Stimulated activated CD4-positive, alpha-beta T cell treated with anti-CD3 and anti-CD28 coated beads, Interleukin-1b, Interleukin-23, amount 100 ng/mL, for 24 hours (primary cell): ENCODE measurements around the gene NAA10.

ENCODE experiments used
- DNase-seq, 4 experiments: peaks; one replicate each; pipeline ENCODE4 v3.0.0-alpha.2; 2020; ENCODE audit warnings: low read depth in 4 of 4, low spot score in 1 of 4

Gene NAA10

GRCh38 chrX:153909980-153910360 lies 24.9 kb downstream of the NAA10 start:
- DNase-seq, result no peak

DNA sequence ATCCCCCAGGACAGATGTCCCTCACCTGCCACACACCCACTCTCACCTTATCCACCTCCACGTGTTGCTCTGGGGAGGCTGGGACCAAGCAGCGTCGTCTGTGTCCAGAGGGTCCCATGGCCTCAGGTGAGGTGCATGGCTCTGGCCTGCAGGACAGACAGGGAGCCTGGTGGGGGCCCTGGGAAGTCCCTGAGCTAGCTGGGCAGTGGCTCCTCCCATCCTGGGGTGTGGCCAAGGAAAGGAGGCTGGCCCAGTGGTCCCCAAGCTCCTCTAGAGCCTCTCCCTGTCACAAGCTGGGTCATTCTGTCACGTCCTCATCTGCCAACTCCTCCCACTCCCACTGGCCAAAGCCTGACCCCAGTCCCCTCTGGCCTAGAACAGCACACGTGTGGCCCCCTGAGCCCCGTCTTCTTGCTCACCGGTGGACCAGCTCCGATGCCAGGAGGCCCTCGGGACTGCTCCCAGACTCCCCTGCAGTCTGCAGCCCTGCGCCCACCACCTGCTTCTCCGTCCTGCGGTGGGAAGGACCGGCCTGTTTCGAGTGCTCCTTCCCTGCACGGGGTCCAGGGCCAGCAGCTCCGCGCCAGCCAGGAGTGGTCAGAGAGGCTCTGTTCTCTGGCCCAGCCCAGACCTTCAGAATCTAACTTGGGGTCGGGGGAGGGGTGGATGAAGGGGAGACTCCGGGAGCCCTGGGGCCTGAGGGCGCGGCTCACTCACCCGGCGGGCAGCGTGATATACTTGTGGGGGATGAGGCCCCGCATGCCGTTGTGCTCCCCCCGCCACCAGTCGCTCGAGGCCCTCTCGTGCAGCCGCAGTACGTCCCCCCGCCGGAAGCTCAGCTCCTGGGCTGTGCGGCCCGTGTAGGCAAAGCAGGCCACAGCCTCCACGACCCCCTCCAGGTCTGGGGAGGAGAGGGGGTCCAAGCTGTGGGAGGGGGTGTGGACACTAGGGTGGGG lies 25.5 kb downstream of the NAA10 start:
- no peak for DNase-seq

DNA sequence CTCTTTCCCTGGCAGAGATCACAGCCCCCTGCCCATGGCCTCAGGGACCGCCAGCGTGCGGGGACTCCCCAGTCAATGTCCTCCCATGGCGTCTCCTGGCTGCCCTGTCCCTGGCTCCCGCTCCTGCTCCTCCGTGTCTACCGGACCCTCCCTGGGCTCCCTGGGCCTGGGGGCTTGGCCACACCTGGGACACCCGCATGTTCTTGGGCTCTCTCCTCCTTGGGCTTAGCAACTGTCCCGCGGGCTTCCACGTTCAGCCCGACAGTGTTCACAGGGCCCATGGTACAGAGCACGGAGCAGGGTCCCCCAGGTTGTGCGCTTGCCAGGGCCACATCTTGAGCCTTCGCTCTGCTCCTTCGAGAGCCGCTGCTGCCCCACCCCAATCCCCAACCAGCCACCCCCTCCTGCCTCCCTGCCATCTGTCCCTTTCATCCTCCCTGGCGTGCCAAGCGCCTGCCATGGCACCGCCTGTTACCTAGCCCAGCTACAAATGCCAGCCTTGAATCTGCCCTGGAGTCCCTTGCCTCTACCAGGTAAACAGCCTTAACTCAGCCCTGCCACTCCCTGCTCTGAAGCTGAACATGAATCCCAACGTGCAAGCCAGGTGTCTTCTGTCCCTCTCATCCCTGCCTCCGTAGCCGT lies 26.5 kb downstream of the NAA10 start:
- DNase-seq, result no peak

GRCh38 chrX:153907456-153907855 lies 27.4 kb downstream of the NAA10 start:
- no peak for DNase-seq

DNA sequence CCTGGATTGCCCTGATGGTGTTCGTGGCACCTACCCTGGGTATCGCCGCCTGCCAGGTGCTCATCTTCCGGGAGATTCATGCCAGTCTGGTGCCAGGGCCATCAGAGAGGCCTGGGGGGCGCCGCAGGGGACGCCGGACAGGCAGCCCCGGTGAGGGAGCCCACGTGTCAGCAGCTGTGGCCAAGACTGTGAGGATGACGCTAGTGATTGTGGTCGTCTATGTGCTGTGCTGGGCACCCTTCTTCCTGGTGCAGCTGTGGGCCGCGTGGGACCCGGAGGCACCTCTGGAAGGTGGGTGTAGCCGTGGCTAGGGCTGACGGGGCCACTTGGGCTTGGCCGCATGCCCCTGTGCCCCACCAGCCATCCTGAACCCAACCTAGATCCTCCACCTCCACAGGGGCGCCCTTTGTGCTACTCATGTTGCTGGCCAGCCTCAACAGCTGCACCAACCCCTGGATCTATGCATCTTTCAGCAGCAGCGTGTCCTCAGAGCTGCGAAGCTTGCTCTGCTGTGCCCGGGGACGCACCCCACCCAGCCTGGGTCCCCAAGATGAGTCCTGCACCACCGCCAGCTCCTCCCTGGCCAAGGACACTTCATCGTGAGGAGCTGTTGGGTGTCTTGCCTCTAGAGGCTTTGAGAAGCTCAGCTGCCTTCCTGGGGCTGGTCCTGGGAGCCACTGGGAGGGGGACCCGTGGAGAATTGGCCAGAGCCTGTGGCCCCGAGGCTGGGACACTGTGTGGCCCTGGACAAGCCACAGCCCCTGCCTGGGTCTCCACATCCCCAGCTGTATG lies 28.5 kb downstream of the NAA10 start:
- DNase-seq, result no peak

DNA sequence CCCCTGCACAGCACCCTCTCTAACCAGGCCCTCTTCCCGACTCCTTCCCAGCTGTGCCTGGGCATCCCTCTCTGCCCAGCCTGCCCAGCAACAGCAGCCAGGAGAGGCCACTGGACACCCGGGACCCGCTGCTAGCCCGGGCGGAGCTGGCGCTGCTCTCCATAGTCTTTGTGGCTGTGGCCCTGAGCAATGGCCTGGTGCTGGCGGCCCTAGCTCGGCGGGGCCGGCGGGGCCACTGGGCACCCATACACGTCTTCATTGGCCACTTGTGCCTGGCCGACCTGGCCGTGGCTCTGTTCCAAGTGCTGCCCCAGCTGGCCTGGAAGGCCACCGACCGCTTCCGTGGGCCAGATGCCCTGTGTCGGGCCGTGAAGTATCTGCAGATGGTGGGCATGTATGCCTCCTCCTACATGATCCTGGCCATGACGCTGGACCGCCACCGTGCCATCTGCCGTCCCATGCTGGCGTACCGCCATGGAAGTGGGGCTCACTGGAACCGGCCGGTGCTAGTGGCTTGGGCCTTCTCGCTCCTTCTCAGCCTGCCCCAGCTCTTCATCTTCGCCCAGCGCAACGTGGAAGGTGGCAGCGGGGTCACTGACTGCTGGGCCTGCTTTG lies 29.2 kb downstream of the NAA10 start:
- no peak for DNase-seq

GRCh38 chrX:153903991-153904957 lies 30.6 kb downstream of the NAA10 start, which contains the start of gene AVPR2:
TSS of gene AVPR2 (plus strand) at chrX:153904673. CDS start at chrX:153905146, 473 bp downstream.
- no peak for DNase-seq

- DNase-seq, result no peak
Measured at GRCh38 chrX:153903238-153903980, 31.4 kb downstream of the NAA10 start.

- no peak for DNase-seq
Measured at GRCh38 chrX:153902385-153902784, 32.5 kb downstream of the NAA10 start.

- no peak for DNase-seq
Measured at GRCh38 chrX:153901753-153902140, 33.1 kb downstream of the NAA10 start.

GRCh38 chrX:153900831-153901752 lies 33.7 kb downstream of the NAA10 start:
- DNase-seq, result peak in 1 of 4 experiments; percentile 39

- no peak for DNase-seq
Measured at GRCh38 chrX:153897899-153898298, 36.9 kb downstream of the NAA10 start.

DNA sequence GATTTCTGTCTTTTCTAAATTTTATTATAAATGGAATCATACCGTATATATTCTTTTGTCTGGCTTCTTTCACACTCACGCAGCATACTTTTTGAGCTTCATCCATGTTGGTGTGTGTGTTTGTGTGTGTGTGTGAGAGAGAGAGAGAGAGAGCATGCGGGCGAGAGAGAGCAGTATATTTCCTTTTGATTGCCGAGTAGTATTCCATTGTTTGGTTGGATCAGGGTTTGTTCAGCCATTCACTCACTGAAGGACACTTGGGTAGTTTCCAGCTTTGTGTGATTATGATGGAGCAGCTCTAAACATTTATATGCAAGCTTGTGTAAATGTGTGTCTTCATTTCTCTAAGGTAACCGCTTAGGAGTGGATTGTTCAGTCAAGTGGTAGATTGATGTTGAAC lies 45.7 kb downstream of the NAA10 start:
- no peak for DNase-seq

GRCh38 chrX:153888344-153888743 lies 46.5 kb downstream of the NAA10 start:
- no peak for DNase-seq

GRCh38 chrX:153887385-153887784 lies 47.5 kb downstream of the NAA10 start:
- no peak for DNase-seq

DNA sequence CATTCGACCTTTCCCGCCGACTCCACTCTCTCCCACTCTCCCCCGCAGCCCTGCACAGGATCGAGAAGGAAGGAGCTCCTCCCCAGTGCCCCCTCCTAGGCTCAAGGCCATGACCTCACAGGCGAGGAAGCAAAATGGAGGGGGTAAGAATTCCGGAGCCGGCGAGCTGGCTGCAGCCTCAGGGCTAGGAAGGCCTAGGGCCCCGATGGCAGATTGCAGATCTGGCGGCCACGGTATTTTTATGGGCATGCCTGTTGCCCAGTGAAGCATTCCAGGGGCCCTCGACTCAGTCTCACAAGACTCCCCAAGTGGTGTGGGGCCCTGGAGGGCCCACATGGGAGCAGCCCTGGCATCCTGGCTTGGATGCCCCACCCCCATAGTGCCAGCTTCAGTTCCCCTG lies 47.9 kb downstream of the NAA10 start:
- DNase-seq, result no peak

GRCh38 chrX:153885968-153886903 lies 48.6 kb downstream of the NAA10 start, which contains the start of gene L1CAM:
TSS of gene L1CAM (minus strand) at chrX:153886173. CDS start at chrX:153875836, 10,337 bp downstream.
- DNase-seq, result no peak
